HCT116 (cell line): ENCODE data around the gene KLHL5.

Experiments
- CEBPB ChIP-seq: IDR thresholded peaks from 2 replicates; pipeline ENCODE4 v1.6.1; 2012; ENCODE audit warnings: low read depth
- CTCF ChIP-seq, 3 experiments: fragments of 200-600 bp in 1 of 3; sonication (generic) in 1 of 3; IDR thresholded peaks in 2 of 3; conservative IDR thresholded peaks in 1 of 3; 2 replicates each; pipeline ENCODE4 v1.5.1; 2012 to 2017; ENCODE audit warnings: low read depth in 2 of 3, low read length in 2 of 3, antibody characterized with exemption in 1 of 3, borderline replicate concordance in 1 of 3, control low read depth in 1 of 3, mild to moderate bottlenecking in 1 of 3, mixed read lengths in 1 of 3, mixed run types in 1 of 3, moderate library complexity in 1 of 3; ENCODE audit not compliant: insufficient read depth in 1 of 3
- EZH2phosphoT487 ChIP-seq: fragments of 200-600 bp; IDR thresholded peaks from 2 replicates; pipeline ENCODE4 v1.6.1; 2018; ENCODE audit warnings: antibody characterized with exemption, borderline replicate concordance
- JUND ChIP-seq: IDR thresholded peaks from 2 replicates; pipeline ENCODE4 v1.6.1; 2012
- MAX ChIP-seq: IDR thresholded peaks from 2 replicates; pipeline ENCODE4 v1.6.1; 2012
- POLR2A ChIP-seq: IDR thresholded peaks from 2 replicates; pipeline ENCODE4 v1.7.0; 2011; ENCODE audit warnings: borderline replicate concordance; ENCODE audit not compliant: insufficient read depth, insufficient read length; ENCODE audit errors: extremely low read depth
- POLR2AphosphoS5 ChIP-seq: IDR thresholded peaks from 2 replicates; pipeline ENCODE4 v1.6.1; 2011; ENCODE audit warnings: mild to moderate bottlenecking, low read depth, low read length, moderate library complexity
- SP1 ChIP-seq: IDR thresholded peaks from 2 replicates; pipeline ENCODE4 v1.6.1; 2012; ENCODE audit warnings: low read depth
- SRF ChIP-seq: IDR thresholded peaks from 2 replicates; pipeline ENCODE4 v1.6.1; 2012; ENCODE audit warnings: low read depth
- YY1 ChIP-seq: IDR thresholded peaks from 2 replicates; pipeline ENCODE4 v1.6.1; 2011; ENCODE audit warnings: low read length, low read depth, moderate library complexity, mild to moderate bottlenecking; ENCODE audit not compliant: insufficient replicate concordance; ENCODE audit errors: extremely low read depth

- TF ChIP-seq CTCF (IDR thresholded peaks at IDR 0.05 in 2 of 3, conservative IDR thresholded peaks at IDR 0.05 in 1 of 3; ENCODE audit: borderline replicate concordance in 1 of 3, insufficient read depth in 1 of 3, low read depth in 2 of 3, low read length in 2 of 3) (no peak), JUND (no peak), CEBPB (no peak), SP1 (no peak), POLR2AphosphoS5 (no peak), EZH2phosphoT487 (no peak), POLR2A (no peak), SRF (no peak), MAX (no peak), YY1 (no peak)
Observed at GRCh38 chr4:39022241-39022640, 39.8 kb upstream of the KLHL5 start.
